ENCODE data around the gene FARP2. TPM values are rescaled to one million over a fixed set of nuclear protein-coding genes. Genes with fewer than 3 reads are reported as not detected.
A peak's percentile ranks its signal among the peaks of the same experiment; 100 is the strongest.

FARP2 gene
- total and polyA plus RNA-seq, 2 of the 4 experiments (the other 2 are of a cell fraction): 17.1 to 30.8 TPM

DNA sequence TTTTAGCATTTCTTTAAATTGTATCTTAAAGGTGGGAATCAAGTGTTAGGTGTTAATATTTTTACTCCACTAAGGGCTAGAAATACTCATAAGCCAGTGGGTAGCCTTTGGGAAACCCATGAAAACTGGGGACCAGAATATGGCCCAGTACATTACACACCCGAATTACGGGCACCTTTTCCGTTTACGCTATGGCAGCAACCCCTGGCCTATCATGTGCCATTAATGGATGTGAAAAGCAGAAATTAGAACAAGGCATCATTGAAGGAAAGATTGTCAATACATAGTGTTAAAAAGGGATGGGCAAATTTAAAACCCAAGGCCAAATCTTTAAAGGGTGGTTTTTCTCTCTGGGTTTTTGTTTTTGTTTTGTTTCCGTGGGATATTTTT, 781 bp downstream of the FARP2 start:
- Histone ChIP-seq H3K18ac (ENCODE audit: low read depth, low read length) (no peak overlapping the region), H3K9me3 (ENCODE audit: control insufficient read depth, insufficient read depth, low read length) (no peaks in the 10 kb centered on the region), H2AK9ac (replicated peaks; ENCODE audit: low read depth, low read length, poor library complexity) (peak overlapping the region; percentile 88), H4K91ac (ENCODE audit: insufficient read depth, low read depth, low read length) (no peak overlapping the region), H2BK15ac (ENCODE audit: low read depth, low read length) (no peak overlapping the region), H3K36me3 (ENCODE audit: control insufficient read depth, insufficient read depth, low read length) (peaks cover 17% of the 10 kb centered on the region), H3K9ac (ENCODE audit: low read depth, low read length) (peak overlapping the region; percentile 90), H3K27ac (ENCODE audit: insufficient read depth, low read length) (peak overlapping the region; percentile 70; the same call in 1 of the 2 replicates), H2AFZ (replicated peaks; ENCODE audit: low read length, poor library complexity) (peak overlapping the region; percentile 6), H3K23ac (ENCODE audit: low read depth, low read length) (peak overlapping the region; percentile 73; the same call in 1 of the 2 replicates), H2BK5ac (ENCODE audit: low read depth, low read length, poor library complexity, severe bottlenecking) (no peak overlapping the region), H4K20me1 (ENCODE audit: insufficient read depth, low read length) (peaks cover 42% of the 10 kb centered on the region), H2AK5ac (ENCODE audit: low read depth, low read length) (no peak overlapping the region), H3K4me3 (ENCODE audit: insufficient read depth, low read depth, low read length) (peak overlapping the region; percentile 76), H2BK120ac (ENCODE audit: low read depth, low read length) (no peak overlapping the region), H3K79me1 (ENCODE audit: low read depth in 1 of 2, low read length in 2 of 2) (peaks cover 29 to 52% of the 10 kb centered on the region in 2 experiments), H3K4ac (ENCODE audit: low read depth, low read length) (no peak overlapping the region), H3K4me2 (ENCODE audit: low read depth, low read length) (peak overlapping the region; percentile 96), H4K5ac (ENCODE audit: low read depth, low read length) (no peak overlapping the region), H3K4me1 (ENCODE audit: control insufficient read depth, insufficient read depth, low read length) (peaks cover 8% of the 10 kb centered on the region), H2BK20ac (ENCODE audit: low read depth, low read length) (no peak overlapping the region), H4K8ac (ENCODE audit: low read depth in 2 of 2, low read length in 2 of 2) (0 out of 4 replicates have a peak overlapping the region, but pooled peaks of 1 of the 2 experiments have one; percentile 26), H3K56ac (ENCODE audit: extremely low read depth, insufficient read depth, low read length) (peak overlapping the region; percentile 54; the same call in 1 of the 2 replicates), H3K27me3 (ENCODE audit: control insufficient read depth, insufficient read depth, low read length) (no peaks in the 10 kb centered on the region), H3K14ac (replicated peaks; ENCODE audit: low read depth, low read length) (peak overlapping the region; percentile 70), H3K9me1 (ENCODE audit: insufficient read depth, low read length) (peaks cover 18% of the 10 kb centered on the region)
- TF ChIP-seq RCOR1 (IDR thresholded peaks at IDR 0.05; ENCODE audit: insufficient replicate concordance, low read length) (no peak), NFE2L2 (IDR thresholded peaks at IDR 0.05; ENCODE audit: low read depth, low read length) (no peak), BHLHE40 (IDR thresholded peaks at IDR 0.05; ENCODE audit: low read depth, low read length) (no peak), RFX5 (IDR thresholded peaks at IDR 0.05; ENCODE audit: low read depth, low read length) (no peak), SMC3 (IDR thresholded peaks at IDR 0.05; ENCODE audit: low read depth, low read length) (no peak), CEBPB (IDR thresholded peaks at IDR 0.05; ENCODE audit: low read depth, low read length) (no peak), MAZ (IDR thresholded peaks at IDR 0.05; ENCODE audit: borderline replicate concordance, low read depth, low read length) (no peak), CHD1 (IDR thresholded peaks at IDR 0.05; ENCODE audit: low read depth, low read length) (no peak), MXI1 (IDR thresholded peaks at IDR 0.05; ENCODE audit: borderline replicate concordance, low read depth, low read length) (no peak), POLR2A (IDR thresholded peaks at IDR 0.05; ENCODE audit: low read depth, low read length) (no peak), MAFK (IDR thresholded peaks at IDR 0.05; ENCODE audit: low read depth, low read length) (no peak), FOS (IDR thresholded peaks at IDR 0.05; ENCODE audit: low read depth, low read length) (no peak)
- TF ChIP-seq, protein P1, sequence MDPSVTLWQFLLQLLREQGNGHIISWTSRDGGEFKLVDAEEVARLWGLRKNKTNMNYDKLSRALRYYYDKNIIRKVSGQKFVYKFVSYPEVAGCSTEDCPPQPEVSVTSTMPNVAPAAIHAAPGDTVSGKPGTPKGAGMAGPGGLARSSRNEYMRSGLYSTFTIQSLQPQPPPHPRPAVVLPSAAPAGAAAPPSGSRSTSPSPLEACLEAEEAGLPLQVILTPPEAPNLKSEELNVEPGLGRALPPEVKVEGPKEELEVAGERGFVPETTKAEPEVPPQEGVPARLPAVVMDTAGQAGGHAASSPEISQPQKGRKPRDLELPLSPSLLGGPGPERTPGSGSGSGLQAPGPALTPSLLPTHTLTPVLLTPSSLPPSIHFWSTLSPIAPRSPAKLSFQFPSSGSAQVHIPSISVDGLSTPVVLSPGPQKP (IDR thresholded peaks at IDR 0.05; ENCODE audit: borderline replicate concordance, low read depth, low read length): no peak
- in situ Hi-C loops (cut with MboI; ENCODE audit: low sequenced_read_pairs): no loop called here
- intact Hi-C loops (cut with micrococcal nuclease): loop anchor here (2.0 to 5.0 kb wide), 4 partner anchors 152 to 300 kb away; partner anchors contain the start of genes ATG4B, BOK, STK25 and THAP4
- DNase-seq (no peak), ATAC-seq (ENCODE audit: low read depth) (no peak)
- dilution Hi-C loops (cut with HindIII; ENCODE audit: low sequenced_read_pairs, unreplicated experiment): no loop called here
- WGBS, 2 experiments (ENCODE audit: extremely low coverage in 2 of 2, insufficient read length in 1 of 2): no CpG with 5 or more reads among the region's 5 CpGs
- no TSS peak for BruUV-seq (replicated peaks)
- CTCF ChIA-PET: no interaction called here
- POLR2A ChIA-PET (ENCODE audit: unreplicated experiment): no interaction called here

Data from IMR-90 (cell line).